Measurements from ENCODE around the gene SGCG.
A peak's percentile ranks its signal among the peaks of the same experiment; 100 is the strongest.
"Not testable (repeated sequence)": the region's sequence is repeated elsewhere in the genome, so short reads cannot be mapped to it uniquely, and the experiment has no call there.

Gene SGCG

GRCh38 chr13:23212671-23213070 is 31.9 kb downstream of the SGCG start:
- DNase-seq (ENCODE audit: low read depth) = no peak

GRCh38 chr13:23231241-23231640 is 50.5 kb downstream of the SGCG start:
- no peak for DNase-seq (ENCODE audit: low read depth)

- no peak for DNase-seq (ENCODE audit: low read depth)
Measured at GRCh38 chr13:23235994-23236393, 55.2 kb downstream of the SGCG start.

GRCh38 chr13:23243066-23243465 is 62.3 kb downstream of the SGCG start:
- DNase-seq (ENCODE audit: low read depth) = no peak

- DNase-seq (ENCODE audit: low read depth) = not testable (repeated sequence)
Measured at GRCh38 chr13:23248410-23248809, 67.6 kb downstream of the SGCG start.

GRCh38 chr13:23254506-23254905 is 73.7 kb downstream of the SGCG start:
- DNase-seq (ENCODE audit: low read depth) = no peak

- no peak for DNase-seq (ENCODE audit: low read depth)
Measured at GRCh38 chr13:23267571-23267970, 86.8 kb downstream of the SGCG start.

GRCh38 chr13:23268441-23268840 is 87.7 kb downstream of the SGCG start:
- peak; percentile 9 for DNase-seq (ENCODE audit: low read depth)

- no peak for DNase-seq (ENCODE audit: low read depth)
Measured at GRCh38 chr13:23271331-23271730, 90.6 kb downstream of the SGCG start.

GRCh38 chr13:23273498-23273897 is 92.7 kb downstream of the SGCG start:
- DNase-seq (ENCODE audit: low read depth) = no peak

GRCh38 chr13:23279321-23279720 is 98.5 kb downstream of the SGCG start:
- no peak for DNase-seq (ENCODE audit: low read depth)

GRCh38 chr13:23288564-23288963 is 107.8 kb downstream of the SGCG start:
- DNase-seq (ENCODE audit: low read depth) = no peak

- DNase-seq (ENCODE audit: low read depth) = no peak
Measured at GRCh38 chr13:23288995-23289394, 108.2 kb downstream of the SGCG start.

GRCh38 chr13:23289917-23290357 is 109.2 kb downstream of the SGCG start:
- no peak for DNase-seq (ENCODE audit: low read depth)

GRCh38 chr13:23292586-23292985 is 111.8 kb downstream of the SGCG start:
- no peak for DNase-seq (ENCODE audit: low read depth)

GRCh38 chr13:23314837-23315236 is 134.1 kb downstream of the SGCG start:
- not testable (repeated sequence) for DNase-seq (ENCODE audit: low read depth)

- DNase-seq (ENCODE audit: low read depth) = no peak
Measured at GRCh38 chr13:23319883-23320224, 139.1 kb downstream of the SGCG start.

- DNase-seq (ENCODE audit: low read depth) = no peak
Measured at GRCh38 chr13:23320926-23321534, 140.3 kb downstream of the SGCG start.

- DNase-seq (ENCODE audit: low read depth) = no peak
Measured at GRCh38 chr13:23321535-23322241, 140.9 kb downstream of the SGCG start.

- DNase-seq (ENCODE audit: low read depth) = no peak
Measured at GRCh38 chr13:23322353-23323336, 141.9 kb downstream of the SGCG start.

- DNase-seq (ENCODE audit: low read depth) = no peak
Measured at GRCh38 chr13:23323946-23324709, 143.3 kb downstream of the SGCG start.

GRCh38 chr13:23325191-23325590 is 144.4 kb downstream of the SGCG start:
- no peak for DNase-seq (ENCODE audit: low read depth)
